GM23248 (cell line): Measurements from ENCODE around the gene HPN.

Experiments used
- EZH2 ChIP-seq: fragments of 200-600 bp; sonication (generic); IDR thresholded peaks from 2 replicates; pipeline ENCODE4 v1.6.1; 2018; ENCODE audit warnings: antibody characterized with exemption, mild to moderate bottlenecking; ENCODE audit not compliant: insufficient read depth, poor library complexity, severe bottlenecking
- EZH2phosphoT487 ChIP-seq: fragments of 200-600 bp; sonication (generic); IDR thresholded peaks from 2 replicates; pipeline ENCODE4 v1.6.1; 2018; ENCODE audit warnings: antibody characterized with exemption, moderate library complexity, mild to moderate bottlenecking, low read depth; ENCODE audit not compliant: insufficient read depth

GRCh38 chr19:35005256-35005977, 36.1 kb upstream of the HPN start:
- TF ChIP-seq EZH2phosphoT487, result no peak
- TF ChIP-seq EZH2, result no peak
